Cerebellar cortex (tissue), 1 donor: ENCODE results near the gene CCDC24.

Source experiments
- DNase-seq: peaks from one replicate; pipeline ENCODE4 v3.0.0-alpha.2; 2015; ENCODE audit warnings: low spot score

CCDC24 gene

DNA sequence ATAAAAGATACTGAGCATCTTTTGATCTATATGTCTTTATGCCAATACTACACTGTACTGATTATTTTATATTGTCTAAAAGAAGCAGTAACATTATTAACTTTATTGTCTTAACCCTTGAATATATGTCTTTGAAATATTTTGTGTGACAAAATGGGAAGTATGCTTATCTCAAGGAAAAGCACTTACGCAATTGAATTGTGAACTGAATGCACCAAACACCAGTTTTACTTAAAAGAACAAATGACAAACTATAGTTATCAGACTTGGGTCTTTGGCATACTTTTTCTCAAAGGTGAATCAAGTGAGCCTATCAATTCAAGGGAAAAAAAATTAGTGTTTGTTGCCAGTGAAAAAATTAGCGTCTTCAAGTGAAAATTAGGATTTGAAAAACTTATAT lies 49.0 kb downstream of the CCDC24 start:
- DNase-seq, result no peak

DNA sequence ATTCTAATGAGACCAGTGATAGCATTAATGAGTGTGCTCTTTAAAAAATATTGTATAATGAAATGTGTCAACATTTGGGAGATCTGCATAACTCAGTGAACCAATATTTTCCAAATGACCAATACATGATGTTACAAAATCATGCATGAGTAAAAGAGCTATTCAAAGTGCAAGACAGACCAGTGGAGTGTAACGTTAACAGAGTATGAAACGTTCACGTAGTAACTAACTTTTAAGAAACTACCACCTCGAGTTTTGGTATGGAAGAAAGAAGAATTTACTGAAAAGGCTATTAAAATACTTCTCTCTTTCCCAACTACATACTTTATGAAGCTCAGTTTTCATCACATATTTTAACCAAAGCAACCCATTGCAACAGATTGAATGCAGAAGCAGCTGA lies 49.4 kb downstream of the CCDC24 start:
- no peak for DNase-seq

DNA sequence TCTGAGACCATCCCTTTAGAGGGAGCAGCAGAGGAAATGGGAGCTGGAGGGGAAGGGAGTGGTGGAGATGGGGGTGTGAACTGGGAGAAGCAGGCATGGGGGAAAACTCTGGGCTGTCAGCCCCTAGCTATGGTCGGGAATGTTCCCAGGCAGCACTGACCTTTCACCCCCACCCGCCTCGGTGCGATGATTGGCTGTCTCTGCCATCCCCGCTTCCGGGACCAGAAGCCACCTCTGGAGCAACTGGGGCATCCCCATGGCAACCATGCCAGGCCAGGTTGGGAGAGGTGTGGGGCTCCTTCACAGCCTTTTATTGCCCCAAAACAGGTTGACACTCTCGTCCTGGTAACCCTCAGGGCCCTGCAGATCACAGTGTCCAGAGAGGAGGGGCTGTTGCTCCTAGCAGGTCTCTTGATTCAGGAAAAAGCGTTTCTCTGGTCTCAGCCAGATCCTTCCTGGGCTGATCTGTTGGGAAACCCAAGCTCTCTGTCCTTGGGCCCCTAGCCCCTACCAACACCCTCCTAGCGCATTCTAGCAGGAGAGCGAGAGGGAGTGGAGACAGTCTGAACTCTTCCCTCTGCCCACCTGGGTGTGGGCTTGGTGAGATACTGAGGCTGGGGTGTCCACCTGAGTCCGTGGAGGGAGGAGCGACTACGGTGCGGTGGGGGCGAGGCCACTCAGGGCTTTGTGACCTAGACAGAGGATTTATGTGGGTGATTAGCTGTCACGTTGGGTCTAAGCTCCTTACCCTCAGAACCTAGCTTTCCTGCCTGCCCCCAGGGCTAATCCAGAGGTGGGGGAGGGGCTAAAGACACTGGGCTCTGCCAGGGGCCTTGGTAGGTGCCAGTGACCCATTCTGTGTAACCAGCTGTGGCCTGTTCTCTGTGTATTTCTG lies 52.0 kb downstream of the CCDC24 start:
- no peak for DNase-seq

DNA sequence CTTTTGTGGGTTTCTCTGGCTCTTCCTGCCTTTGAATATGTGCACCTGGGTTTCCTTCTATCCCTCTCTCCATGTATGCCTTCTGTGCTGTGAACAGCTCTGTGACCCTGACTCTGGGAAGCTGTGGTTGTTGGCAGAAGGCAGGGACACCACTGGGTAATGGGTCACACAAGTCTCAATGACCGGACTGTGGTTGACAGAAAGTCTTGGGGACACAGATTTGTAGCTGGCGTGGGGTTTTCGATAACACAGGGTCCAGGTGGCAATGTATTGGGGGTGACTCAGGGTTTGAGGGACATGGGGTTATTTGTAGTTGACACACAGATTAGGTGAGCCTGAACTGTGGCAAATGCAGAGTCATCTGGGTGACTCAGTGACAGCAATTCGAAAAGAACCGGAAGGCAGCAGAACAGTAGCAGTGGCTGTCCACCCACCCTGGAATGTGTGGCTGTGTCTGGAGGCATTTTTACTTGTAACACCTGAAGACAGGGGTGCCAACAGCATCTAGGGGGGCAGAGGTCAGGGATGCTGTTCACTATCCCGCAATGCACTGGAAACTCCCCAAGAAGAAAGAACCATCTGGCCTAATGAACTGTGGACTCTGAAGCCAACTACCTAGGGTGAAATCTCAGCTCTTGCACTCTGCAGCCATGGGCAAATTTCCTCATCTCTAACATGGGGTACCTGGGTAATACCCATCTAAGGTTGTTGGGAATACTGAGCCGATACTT lies 52.8 kb downstream of the CCDC24 start:
- no peak for DNase-seq

DNA sequence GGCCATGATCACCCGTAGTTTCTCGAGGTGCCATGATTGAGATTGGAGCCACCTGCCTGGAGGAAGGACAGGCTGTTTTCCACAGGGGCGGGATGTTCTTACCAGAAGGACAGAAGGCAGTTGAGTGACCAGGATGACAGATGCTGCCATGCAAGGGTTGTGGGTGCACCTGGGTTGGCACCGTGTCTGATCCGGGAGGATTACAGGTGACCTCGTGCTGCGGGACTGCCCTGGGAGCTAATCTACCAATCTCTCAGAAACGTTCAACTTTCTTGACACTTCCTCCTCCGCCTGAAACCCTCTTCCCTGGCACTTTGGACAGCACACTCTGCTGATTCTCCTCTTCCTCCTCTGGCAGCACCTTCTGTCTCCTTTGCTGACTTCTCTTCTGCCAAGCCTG lies 53.7 kb downstream of the CCDC24 start:
- DNase-seq, result no peak
